Measurements from ENCODE around the gene RAP1B. TPM values are rescaled to one million over a fixed set of nuclear protein-coding genes. Genes with fewer than 3 reads are reported as not detected.

Gene RAP1B
- total and polyA plus RNA-seq, 2 experiments from 2014 or later = 275 to 353 TPM

DNA sequence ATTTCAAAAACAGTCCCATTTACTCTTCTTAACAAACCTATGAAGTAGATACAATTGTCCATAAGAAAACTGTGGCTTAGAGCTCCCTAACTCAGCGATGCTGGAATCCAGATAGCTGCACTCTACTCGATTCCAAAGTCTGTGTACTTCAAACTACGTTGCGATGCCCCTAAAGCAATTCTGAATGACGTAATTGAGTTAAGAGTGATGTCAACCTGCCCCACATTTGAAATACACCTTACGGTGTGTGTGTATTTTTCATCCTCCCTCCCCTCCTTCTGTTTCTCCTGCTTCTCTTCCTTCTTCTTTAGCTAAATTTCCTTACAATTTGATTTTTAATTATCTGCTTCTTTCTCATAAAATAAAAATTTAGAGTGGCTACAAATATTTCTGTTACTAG lies 31.9 kb upstream of the RAP1B start:
- DNase-seq = no peak
- H3K36me3 ChIP-seq (ENCODE audit: low read depth) = no peaks in the 10 kb centered on the region
- H3K9me3 ChIP-seq (ENCODE audit: low read depth) = no peaks in the 10 kb centered on the region
- in situ Hi-C loops (cut with MboI) = no loop called here
- H3K4me2 ChIP-seq (ENCODE audit: unreplicated experiment) = no peak overlapping the region
- H3K79me2 ChIP-seq (ENCODE audit: insufficient read depth) = no peaks in the 10 kb centered on the region
- no peaks in the 10 kb centered on the region for H3K4me1 ChIP-seq (ENCODE audit: insufficient read depth)
- no peak overlapping the region for H3K27ac ChIP-seq
- no peak overlapping the region for H3K9ac ChIP-seq
- H2AFZ ChIP-seq = no peak overlapping the region
- no peaks in the 10 kb centered on the region for H4K20me1 ChIP-seq (ENCODE audit: insufficient read depth)
- no peak for TF ChIP-seq EZH2 (IDR thresholded peaks at IDR 0.05; ENCODE audit: insufficient read depth, poor library complexity, severe bottlenecking)
- TF ChIP-seq EZH2phosphoT487 (IDR thresholded peaks at IDR 0.05; ENCODE audit: insufficient read depth, low read depth) = no peak
- 60 to 71% methylated on average over 6 of the region's 6 CpGs for WGBS, 2 experiments (ENCODE audit: low coverage in 1 of 2, low lambda C conversion rate in 2 of 2, missing lambda C conversion rate in 2 of 2)
- H3K27me3 ChIP-seq (replicated peaks; ENCODE audit: insufficient read depth) = no peaks in the 10 kb centered on the region
- H3F3A ChIP-seq (ENCODE audit: insufficient read depth) = no peaks in the 10 kb centered on the region
- H3K9me2 ChIP-seq (ENCODE audit: insufficient read depth) = no peaks in the 10 kb centered on the region
- no peak overlapping the region for H3K4me3 ChIP-seq

DNA sequence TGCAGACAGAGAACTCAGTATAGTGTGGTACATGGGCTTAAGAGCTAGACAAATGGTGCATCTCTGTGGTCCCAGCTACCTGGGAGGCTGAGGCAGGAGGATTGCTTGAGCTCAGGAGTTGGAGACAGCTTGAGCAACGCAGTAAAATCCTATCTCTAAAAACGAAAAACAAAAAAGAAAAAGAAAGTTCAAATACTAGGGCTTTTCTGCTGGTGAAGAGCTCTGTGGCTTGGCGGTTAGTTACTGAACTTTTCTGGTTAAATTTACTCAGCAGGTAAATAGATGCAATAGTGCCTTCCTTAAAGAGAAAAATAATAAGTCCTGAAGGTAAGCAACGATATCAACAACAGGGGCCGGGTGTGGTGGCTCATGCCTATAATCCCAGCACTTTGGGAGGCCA lies 31.4 kb upstream of the RAP1B start:
- H3F3A ChIP-seq (ENCODE audit: insufficient read depth) = no peaks in the 10 kb centered on the region
- no peak for DNase-seq
- H3K27ac ChIP-seq = no peak overlapping the region
- H3K27me3 ChIP-seq (replicated peaks; ENCODE audit: insufficient read depth) = no peaks in the 10 kb centered on the region
- WGBS, 2 experiments (ENCODE audit: low coverage in 1 of 2, low lambda C conversion rate in 2 of 2, missing lambda C conversion rate in 2 of 2) = 74 to 76% methylated on average over 5 of the region's 5 CpGs
- no peak overlapping the region for H3K4me2 ChIP-seq (ENCODE audit: unreplicated experiment)
- TF ChIP-seq EZH2 (IDR thresholded peaks at IDR 0.05; ENCODE audit: insufficient read depth, poor library complexity, severe bottlenecking) = no peak
- in situ Hi-C loops (cut with MboI) = no loop called here
- no peaks in the 10 kb centered on the region for H3K9me3 ChIP-seq (ENCODE audit: low read depth)
- no peak overlapping the region for H3K9ac ChIP-seq
- no peaks in the 10 kb centered on the region for H3K4me1 ChIP-seq (ENCODE audit: insufficient read depth)
- H3K79me2 ChIP-seq (ENCODE audit: insufficient read depth) = no peaks in the 10 kb centered on the region
- H4K20me1 ChIP-seq (ENCODE audit: insufficient read depth) = no peaks in the 10 kb centered on the region
- no peak overlapping the region for H3K4me3 ChIP-seq
- H3K36me3 ChIP-seq (ENCODE audit: low read depth) = no peaks in the 10 kb centered on the region
- no peaks in the 10 kb centered on the region for H3K9me2 ChIP-seq (ENCODE audit: insufficient read depth)
- no peak overlapping the region for H2AFZ ChIP-seq

DNA sequence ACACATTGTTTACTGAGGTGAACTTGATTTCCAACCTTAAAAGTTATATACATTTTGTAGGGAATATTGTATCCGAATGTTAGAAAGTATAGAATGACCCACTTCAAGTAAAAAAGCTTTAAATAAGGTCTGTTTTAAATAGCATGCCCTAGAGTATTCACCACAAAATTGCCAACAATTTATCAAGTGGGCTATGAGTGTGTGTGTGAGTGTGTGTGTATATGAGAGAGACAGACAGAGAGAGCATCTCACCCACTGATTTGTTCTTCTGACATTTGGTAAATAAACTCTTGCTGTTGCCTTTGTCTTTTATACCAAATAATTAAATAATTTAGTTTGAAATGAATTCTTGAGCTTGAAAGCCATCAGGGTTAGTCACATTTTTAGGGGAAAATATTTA lies 29.8 kb upstream of the RAP1B start:
- no peak for DNase-seq

DNA sequence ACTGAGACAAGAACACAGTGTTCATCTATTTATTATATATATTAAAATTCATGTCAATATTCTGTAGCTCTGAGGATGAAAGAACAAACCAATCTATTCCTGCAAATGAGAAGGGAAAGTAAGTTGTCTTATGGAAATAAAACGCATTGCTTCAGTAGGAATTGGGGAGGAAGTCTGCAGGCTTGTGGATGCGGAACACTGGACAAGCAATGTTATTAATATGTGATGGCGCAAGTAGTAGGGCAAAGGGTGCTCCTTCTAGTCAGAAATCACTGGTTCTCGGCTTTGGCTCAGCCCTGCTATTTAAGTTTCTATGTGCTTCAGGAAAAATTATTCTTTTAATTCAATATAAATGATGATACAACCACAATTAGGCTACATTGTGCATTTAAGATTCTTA lies 28.8 kb upstream of the RAP1B start:
- Histone ChIP-seq H3K9me2 (ENCODE audit: insufficient read depth) (no peaks in the 10 kb centered on the region), H3K9me3 (ENCODE audit: low read depth) (no peaks in the 10 kb centered on the region), H3K4me2 (ENCODE audit: unreplicated experiment) (no peak overlapping the region), H3K9ac (no peak overlapping the region), H2AFZ (no peak overlapping the region), H3K27me3 (replicated peaks; ENCODE audit: insufficient read depth) (no peaks in the 10 kb centered on the region), H3K79me2 (ENCODE audit: insufficient read depth) (no peaks in the 10 kb centered on the region), H3F3A (ENCODE audit: insufficient read depth) (no peaks in the 10 kb centered on the region), H4K20me1 (ENCODE audit: insufficient read depth) (no peaks in the 10 kb centered on the region), H3K36me3 (ENCODE audit: low read depth) (no peaks in the 10 kb centered on the region), H3K27ac (no peak overlapping the region), H3K4me3 (no peak overlapping the region), H3K4me1 (ENCODE audit: insufficient read depth) (peaks cover 6% of the 10 kb centered on the region; the same call in 1 of the 2 replicates)
- no peak for DNase-seq
- no peak for TF ChIP-seq EZH2 (IDR thresholded peaks at IDR 0.05; ENCODE audit: insufficient read depth, poor library complexity, severe bottlenecking)
- TF ChIP-seq EZH2phosphoT487 (IDR thresholded peaks at IDR 0.05; ENCODE audit: insufficient read depth, low read depth) = no peak
- WGBS, 2 experiments (ENCODE audit: low coverage in 1 of 2, low lambda C conversion rate in 2 of 2, missing lambda C conversion rate in 2 of 2) = 85 to 88% methylated on average over 4 of the region's 4 CpGs
- in situ Hi-C loops (cut with MboI) = no loop called here

More for the DNA sequence above, 29.8 kb upstream of the RAP1B start:
- H3K27ac ChIP-seq = no peak overlapping the region
- no peaks in the 10 kb centered on the region for H3K27me3 ChIP-seq (replicated peaks; ENCODE audit: insufficient read depth)
- H3K36me3 ChIP-seq (ENCODE audit: low read depth) = no peaks in the 10 kb centered on the region
- no peak overlapping the region for H3K9ac ChIP-seq
- H3K4me2 ChIP-seq (ENCODE audit: unreplicated experiment) = no peak overlapping the region
- TF ChIP-seq EZH2 (IDR thresholded peaks at IDR 0.05; ENCODE audit: insufficient read depth, poor library complexity, severe bottlenecking) (no peak), EZH2phosphoT487 (IDR thresholded peaks at IDR 0.05; ENCODE audit: insufficient read depth, low read depth) (no peak)
- WGBS, 2 experiments (ENCODE audit: low coverage in 1 of 2, low lambda C conversion rate in 2 of 2, missing lambda C conversion rate in 2 of 2) = 85 to 87% methylated on average over 1 of the region's 1 CpG
- no peaks in the 10 kb centered on the region for H3F3A ChIP-seq (ENCODE audit: insufficient read depth)
- no peaks in the 10 kb centered on the region for H3K79me2 ChIP-seq (ENCODE audit: insufficient read depth)
- H3K4me1 ChIP-seq (ENCODE audit: insufficient read depth) = peaks cover 6% of the 10 kb centered on the region; the same call in 1 of the 2 replicates
- H3K9me3 ChIP-seq (ENCODE audit: low read depth) = no peaks in the 10 kb centered on the region
- no peak overlapping the region for H2AFZ ChIP-seq
- H4K20me1 ChIP-seq (ENCODE audit: insufficient read depth) = no peaks in the 10 kb centered on the region
- no peak overlapping the region for H3K4me3 ChIP-seq
- H3K9me2 ChIP-seq (ENCODE audit: insufficient read depth) = no peaks in the 10 kb centered on the region
- in situ Hi-C loops (cut with MboI) = no loop called here

DNA sequence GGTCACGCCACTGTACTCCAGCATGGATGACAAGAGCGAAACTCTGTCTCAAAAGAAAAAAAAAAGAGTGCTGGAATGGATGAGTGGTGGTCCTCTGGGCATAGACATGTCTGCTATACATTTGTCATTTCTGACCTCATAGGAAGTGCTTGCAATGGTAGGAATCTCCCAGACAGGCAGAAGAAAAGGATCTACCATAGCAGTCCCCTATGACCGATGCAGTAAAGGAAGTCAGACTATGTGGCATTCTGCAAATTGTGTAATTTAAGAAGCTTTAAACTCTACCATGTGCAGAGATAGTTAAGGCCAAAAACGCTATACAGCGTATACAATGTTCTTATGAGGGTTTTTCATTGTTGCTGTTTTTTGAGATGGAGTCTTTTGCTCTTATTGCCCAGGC lies 24.7 kb upstream of the RAP1B start:
- Histone ChIP-seq H2AFZ (no peak overlapping the region), H3K9ac (no peak overlapping the region), H3K4me1 (ENCODE audit: insufficient read depth) (peaks cover 6% of the 10 kb centered on the region; the same call in 1 of the 2 replicates), H3K27ac (no peak overlapping the region), H3K4me3 (no peak overlapping the region), H3K4me2 (ENCODE audit: unreplicated experiment) (no peak overlapping the region), H3K27me3 (replicated peaks; ENCODE audit: insufficient read depth) (no peaks in the 10 kb centered on the region), H3K9me3 (ENCODE audit: low read depth) (no peaks in the 10 kb centered on the region), H3K79me2 (ENCODE audit: insufficient read depth) (no peaks in the 10 kb centered on the region), H3K9me2 (ENCODE audit: insufficient read depth) (no peaks in the 10 kb centered on the region), H3F3A (ENCODE audit: insufficient read depth) (no peaks in the 10 kb centered on the region), H3K36me3 (ENCODE audit: low read depth) (no peaks in the 10 kb centered on the region), H4K20me1 (ENCODE audit: insufficient read depth) (no peaks in the 10 kb centered on the region)
- in situ Hi-C loops (cut with MboI) = no loop called here
- WGBS, 2 experiments (ENCODE audit: low coverage in 1 of 2, low lambda C conversion rate in 2 of 2, missing lambda C conversion rate in 2 of 2) = 88 to 91% methylated on average over 5 of the region's 5 CpGs
- TF ChIP-seq EZH2phosphoT487 (IDR thresholded peaks at IDR 0.05; ENCODE audit: insufficient read depth, low read depth) = no peak
- TF ChIP-seq EZH2 (IDR thresholded peaks at IDR 0.05; ENCODE audit: insufficient read depth, poor library complexity, severe bottlenecking) = no peak
- DNase-seq = no peak
